ENCODE measurements around the gene WDR49. TPM values are rescaled to one million over a fixed set of nuclear protein-coding genes. Genes with fewer than 3 reads are reported as not detected.

Gene WDR49
- total and polyA plus RNA-seq, 2 donors (not counting 1 experiment from before 2014, with no cell fraction given), result 0.88 to 1.4 TPM

GRCh38 chr3:167456157-167456799, 197.5 kb downstream of the WDR49 start:
- ATAC-seq (ENCODE audit: low read depth) (no peak), DNase-seq (no peak)
- H3K36me3 ChIP-seq (replicated peaks in 1 of 2; ENCODE audit: control extremely low read depth in 1 of 2, control insufficient read depth in 1 of 2, extremely low read depth in 1 of 2, insufficient read depth in 2 of 2, low read length in 1 of 2), result no peaks in the 10 kb centered on the region
- H3K4me1 Mint-ChIP-seq, result no peaks in the 10 kb centered on the region
- H3K4me3 Mint-ChIP-seq, result no peak overlapping the region
- H4K20me1 ChIP-seq (ENCODE audit: control insufficient read depth, insufficient read depth, low read length, poor library complexity, severe bottlenecking), result no peaks in the 10 kb centered on the region
- TF ChIP-seq EZH2 (IDR thresholded peaks at IDR 0.05; ENCODE audit: borderline replicate concordance, insufficient read depth, low read depth, low read length, poor library complexity, severe bottlenecking), result no peak
- no peak for TF ChIP-seq CTCF (IDR thresholded peaks at IDR 0.05)
- POLR2A ChIA-PET, result no interaction called here
- intact Hi-C loops (cut with micrococcal nuclease), result no loop called here
- no peak overlapping the region for H3K27ac ChIP-seq (ENCODE audit: low read length in 2 of 2)
- no peak overlapping the region for H3K27ac Mint-ChIP-seq
- H3K27me3 ChIP-seq (replicated peaks in 1 of 4; ENCODE audit: control extremely low read depth in 1 of 4, control insufficient read depth in 3 of 4, insufficient read depth in 4 of 4, low read length in 3 of 4), result no peaks in the 10 kb centered on the region
- no peaks in the 10 kb centered on the region for H3K27me3 Mint-ChIP-seq
- H3K4me3 ChIP-seq (ENCODE audit: control extremely low read depth in 1 of 5, extremely low read depth in 1 of 5, insufficient read depth in 1 of 5, low read depth in 2 of 5, low read length in 4 of 5), result no peak overlapping the region
- WGBS (ENCODE audit: insufficient coverage), result 100% methylated on average over 1 of the region's 6 CpGs
- H2AFZ ChIP-seq (ENCODE audit: insufficient read depth, low read depth, low read length, poor library complexity, severe bottlenecking), result no peak overlapping the region
- no peak overlapping the region for H3K9ac ChIP-seq (ENCODE audit: low read length)
- no peaks in the 10 kb centered on the region for H3K79me2 ChIP-seq (ENCODE audit: control insufficient read depth, insufficient read depth, low read length)
- no peaks in the 10 kb centered on the region for H3K9me3 Mint-ChIP-seq (ENCODE audit: insufficient read depth)
- no peaks in the 10 kb centered on the region for H3K9me3 ChIP-seq (ENCODE audit: control extremely low read depth in 1 of 3, control insufficient read depth in 2 of 3, insufficient read depth in 1 of 3, low read length in 2 of 3)
- no peaks in the 10 kb centered on the region for H3K4me1 ChIP-seq (ENCODE audit: control insufficient read depth in 2 of 2, insufficient read depth in 2 of 2, low read length in 2 of 2)
- no peak overlapping the region for H3K4me2 ChIP-seq (replicated peaks; ENCODE audit: low read depth, low read length, poor library complexity, severe bottlenecking)
- CTCF ChIA-PET, result no interaction called here

GRCh38 chr3:167453815-167454214, 199.9 kb downstream of the WDR49 start:
- no peaks in the 10 kb centered on the region for H3K27me3 Mint-ChIP-seq
- H3K4me1 ChIP-seq (ENCODE audit: control insufficient read depth in 2 of 2, insufficient read depth in 2 of 2, low read length in 2 of 2), result no peaks in the 10 kb centered on the region
- no peaks in the 10 kb centered on the region for H3K9me3 Mint-ChIP-seq (ENCODE audit: insufficient read depth)
- no peaks in the 10 kb centered on the region for H3K27me3 ChIP-seq (replicated peaks in 1 of 4; ENCODE audit: control extremely low read depth in 1 of 4, control insufficient read depth in 3 of 4, insufficient read depth in 4 of 4, low read length in 3 of 4)
- no peaks in the 10 kb centered on the region for H3K79me2 ChIP-seq (ENCODE audit: control insufficient read depth, insufficient read depth, low read length)
- H3K4me3 Mint-ChIP-seq, result no peak overlapping the region
- no peak overlapping the region for H3K9ac ChIP-seq (ENCODE audit: low read length)
- no peak overlapping the region for H3K27ac Mint-ChIP-seq
- TF ChIP-seq CTCF (IDR thresholded peaks at IDR 0.05), result no peak
- TF ChIP-seq EZH2 (IDR thresholded peaks at IDR 0.05; ENCODE audit: borderline replicate concordance, insufficient read depth, low read depth, low read length, poor library complexity, severe bottlenecking), result no peak
- H3K4me1 Mint-ChIP-seq, result peaks cover 6% of the 10 kb centered on the region
- WGBS (ENCODE audit: insufficient coverage), result no CpG with 5 or more reads among the region's 2 CpGs
- no peak overlapping the region for H3K27ac ChIP-seq (ENCODE audit: low read length in 2 of 2)
- no peaks in the 10 kb centered on the region for H3K36me3 ChIP-seq (replicated peaks in 1 of 2; ENCODE audit: control extremely low read depth in 1 of 2, control insufficient read depth in 1 of 2, extremely low read depth in 1 of 2, insufficient read depth in 2 of 2, low read length in 1 of 2)
- ATAC-seq (ENCODE audit: low read depth) (no peak), DNase-seq (no peak)
- no peaks in the 10 kb centered on the region for H3K9me3 ChIP-seq (ENCODE audit: control extremely low read depth in 1 of 3, control insufficient read depth in 2 of 3, insufficient read depth in 1 of 3, low read length in 2 of 3)
- ChIA-PET CTCF (interaction anchor here (1.3 kb wide), 1 partner anchor 46 kb away, joined by 5 read pairs; no protein-coding TSS in a partner anchor), POLR2A (no interaction called here)
- no peak overlapping the region for H2AFZ ChIP-seq (ENCODE audit: insufficient read depth, low read depth, low read length, poor library complexity, severe bottlenecking)
- H4K20me1 ChIP-seq (ENCODE audit: control insufficient read depth, insufficient read depth, low read length, poor library complexity, severe bottlenecking), result no peaks in the 10 kb centered on the region
- no peak overlapping the region for H3K4me2 ChIP-seq (replicated peaks; ENCODE audit: low read depth, low read length, poor library complexity, severe bottlenecking)
- intact Hi-C loops (cut with micrococcal nuclease), result no loop called here
- no peak overlapping the region for H3K4me3 ChIP-seq (ENCODE audit: control extremely low read depth in 1 of 5, extremely low read depth in 1 of 5, insufficient read depth in 1 of 5, low read depth in 2 of 5, low read length in 4 of 5)

Measured in B cell (primary cell).